Hematopoietic multipotent progenitor cell treated with erythropoietin and hydrocortisone succinate and interleukin-3 and kit ligand, for 8 days (in vitro differentiated cells): Measurements from ENCODE around the gene ID1.

Experiments
- DNase-seq: peaks from one replicate; pipeline ENCODE4 v3.0.0-alpha.2; 2015

The ID1 gene

GRCh38 chr20:31638816-31639215 is 33.7 kb downstream of the ID1 start:
- no peak for DNase-seq

- no peak for DNase-seq
These were observed 35.2 kb downstream of the ID1 start for GRCh38 chr20:31640259-31640658.

GRCh38 chr20:31641391-31641790 is 36.3 kb downstream of the ID1 start:
- no peak for DNase-seq

- DNase-seq, result no peak
These were observed 37.7 kb downstream of the ID1 start for GRCh38 chr20:31642837-31643236.

- DNase-seq, result no peak
These were observed 38.4 kb downstream of the ID1 start for GRCh38 chr20:31643522-31643921.

- DNase-seq, result no peak
These were observed 39.6 kb downstream of the ID1 start for GRCh38 chr20:31644701-31645100.

GRCh38 chr20:31648104-31648503 is 43.0 kb downstream of the ID1 start:
- peak; percentile 71 for DNase-seq

- DNase-seq, result no peak
These were observed 47.9 kb downstream of the ID1 start for GRCh38 chr20:31652917-31653396.

- DNase-seq, result no peak
These were observed 48.5 kb downstream of the ID1 start for GRCh38 chr20:31653561-31653960.

- no peak for DNase-seq
These were observed 49.4 kb downstream of the ID1 start for GRCh38 chr20:31654534-31654933.
